HTR-8/SVneo (cell line): Measurements from ENCODE around the gene SEC24B.

Source experiments
- DNase-seq: peaks from one replicate; pipeline ENCODE4 v3.0.0; 2011; ENCODE audit warnings: low spot score, mixed read lengths; ENCODE audit not compliant: insufficient read length
- FAIRE-seq: peaks from 2 replicates; lab custom pipeline; 2011; peaks lifted over from hg19 to GRCh38; lab: Jason Lieb, UNC

SEC24B gene

DNA sequence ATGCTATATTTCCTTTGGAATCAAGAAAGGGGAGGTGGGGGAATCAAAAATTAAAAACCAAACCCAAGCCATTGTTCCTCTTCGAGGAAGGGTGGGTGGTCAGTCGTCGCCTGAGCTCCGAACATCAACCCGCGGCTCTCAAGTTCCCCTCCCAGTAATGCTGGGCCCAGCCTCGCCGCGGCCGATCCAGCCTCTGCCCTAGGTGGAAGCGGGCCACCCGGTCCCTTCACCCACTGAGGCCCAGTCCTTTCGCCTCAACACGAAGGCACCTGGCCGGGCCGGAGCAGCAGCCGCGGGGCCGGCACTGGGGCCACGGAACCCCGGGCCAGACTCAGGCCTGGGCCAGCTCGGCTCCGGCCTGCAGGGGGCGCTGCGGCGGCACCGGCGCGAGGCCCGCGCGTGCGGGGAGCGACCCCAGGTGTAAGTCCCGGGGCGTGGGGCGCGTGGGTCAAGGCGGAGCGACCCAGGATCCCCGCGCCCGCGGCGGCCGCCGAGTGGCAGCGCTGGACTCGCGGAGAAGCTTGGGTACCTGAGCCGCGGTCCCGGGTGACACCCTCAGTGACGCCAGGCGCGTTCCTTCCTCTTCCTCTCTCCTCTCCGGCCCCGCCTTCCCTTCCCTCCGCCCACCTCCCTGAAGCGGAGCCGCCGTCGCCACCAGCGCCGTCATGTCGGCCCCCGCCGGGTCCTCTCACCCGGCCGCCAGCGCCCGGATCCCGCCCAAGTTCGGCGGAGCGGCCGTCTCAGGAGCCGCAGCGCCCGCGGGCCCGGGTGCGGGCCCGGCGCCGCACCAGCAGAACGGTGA, at the start of gene SEC24B:
Gene SEC24B, plus strand, starts transcription at position 611 of the 802 bp plus-strand sequence. Its CDS starts 55 bp downstream, at position 666.
- FAIRE-seq = peak; percentile 81

DNA sequence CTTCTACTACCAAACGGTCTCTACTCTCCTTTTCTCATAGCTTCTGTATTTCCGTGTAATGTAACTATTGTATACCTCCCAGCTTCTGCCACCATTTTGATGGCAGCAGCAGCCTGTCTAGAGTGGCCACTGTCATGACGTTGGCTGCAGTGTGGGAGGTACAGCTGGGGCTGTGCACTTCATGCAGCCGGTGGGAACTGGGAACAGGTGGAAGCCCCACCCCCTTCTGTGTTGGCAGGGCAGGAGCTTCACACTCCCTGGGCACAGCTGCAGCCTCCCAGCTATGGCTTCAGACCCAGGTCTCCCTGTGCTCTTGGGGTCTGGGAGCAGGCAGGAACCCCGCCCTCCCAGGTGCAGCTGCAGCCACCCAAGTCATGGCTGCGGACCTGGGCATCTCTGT, 49.8 kb upstream of the SEC24B start:
- DNase-seq (no peak), FAIRE-seq (no peak)

More for the DNA sequence above, at the start of gene SEC24B:
- DNase-seq = peak; percentile 66

DNA sequence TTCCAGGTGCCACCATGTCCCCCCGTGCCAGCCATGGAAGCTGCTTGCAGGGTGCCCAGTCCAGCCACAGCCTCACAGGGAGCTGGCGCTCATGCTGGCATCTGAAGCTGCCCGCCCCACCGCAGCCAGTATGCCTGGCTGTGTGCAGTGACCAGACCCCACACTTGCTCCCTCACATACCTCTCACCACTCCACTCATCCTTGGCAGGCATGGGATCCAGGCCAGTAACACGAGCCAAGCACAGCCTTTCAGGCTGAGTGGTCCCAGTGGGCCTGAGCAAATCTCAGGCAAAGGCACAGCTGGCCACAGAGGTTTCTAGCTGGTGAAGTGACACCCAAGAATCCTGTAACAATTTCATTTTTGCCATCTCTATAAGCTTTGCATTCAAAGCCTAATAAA, 48.4 kb upstream of the SEC24B start:
- DNase-seq (no peak), FAIRE-seq (no peak)

DNA sequence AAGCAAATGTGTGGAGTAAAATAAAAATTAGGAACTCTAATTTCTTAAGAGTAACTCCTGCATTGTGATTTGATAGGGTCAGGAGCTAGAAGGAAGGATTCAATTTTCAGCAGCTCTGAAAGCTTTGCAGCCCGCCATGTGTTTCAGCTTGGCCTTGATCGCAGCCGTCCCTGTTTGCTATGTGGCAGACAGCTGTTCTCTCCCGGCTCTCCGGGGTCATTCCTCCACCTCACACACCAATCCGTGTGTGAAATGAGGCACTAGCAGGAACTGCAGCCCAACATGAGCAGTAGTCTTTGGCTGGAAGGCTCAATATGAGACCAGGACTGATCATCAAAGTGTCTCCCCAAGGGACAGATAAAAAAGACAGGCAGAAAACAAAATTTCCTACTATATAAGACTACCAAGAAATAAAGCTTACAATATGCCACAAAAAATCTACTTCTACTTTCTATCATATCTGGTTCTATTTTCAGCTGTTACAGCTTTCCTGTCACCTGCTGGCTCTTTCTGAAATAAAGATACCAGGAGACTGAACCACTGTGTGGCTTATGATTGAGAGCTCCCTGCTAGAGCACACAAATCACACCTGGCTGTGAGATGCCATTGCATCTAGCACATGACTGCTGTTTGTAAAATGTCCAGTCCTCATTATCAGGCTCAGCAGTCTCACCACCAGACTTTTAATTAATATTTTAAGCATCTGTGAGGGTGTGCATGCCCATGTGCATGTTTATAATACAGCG, 44.1 kb upstream of the SEC24B start:
- DNase-seq = no peak
- no peak for FAIRE-seq

DNA sequence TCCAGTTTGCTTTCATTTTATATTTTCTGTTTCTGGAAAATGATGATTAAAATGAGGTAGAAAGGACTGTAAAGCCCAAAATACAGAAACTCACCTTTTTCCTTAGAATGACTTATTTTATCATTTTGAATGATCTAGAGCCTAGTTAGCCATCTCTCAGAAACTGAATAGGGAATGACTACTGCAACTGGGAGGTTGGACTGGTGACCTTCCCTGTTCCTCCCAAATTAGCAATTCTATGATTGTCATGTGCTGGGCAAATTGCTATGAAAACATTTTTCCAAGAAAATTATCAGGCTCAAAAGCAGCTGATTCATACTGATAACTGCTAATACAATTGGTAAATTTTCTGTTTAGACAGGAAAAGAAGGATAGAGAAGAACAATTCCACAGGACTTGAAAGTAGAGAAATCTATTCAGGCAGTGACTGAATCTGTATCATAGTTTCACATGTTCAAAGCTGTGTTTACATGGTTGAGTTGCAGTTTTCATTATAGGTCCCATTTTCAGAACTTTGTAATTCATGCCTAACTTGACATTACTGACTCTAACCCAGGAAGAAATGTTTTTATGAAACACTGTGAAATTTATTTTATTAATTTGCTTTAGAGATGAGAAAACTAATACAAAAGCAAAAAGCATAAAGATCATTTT, 43.4 kb upstream of the SEC24B start:
- no peak for FAIRE-seq
- no peak for DNase-seq

DNA sequence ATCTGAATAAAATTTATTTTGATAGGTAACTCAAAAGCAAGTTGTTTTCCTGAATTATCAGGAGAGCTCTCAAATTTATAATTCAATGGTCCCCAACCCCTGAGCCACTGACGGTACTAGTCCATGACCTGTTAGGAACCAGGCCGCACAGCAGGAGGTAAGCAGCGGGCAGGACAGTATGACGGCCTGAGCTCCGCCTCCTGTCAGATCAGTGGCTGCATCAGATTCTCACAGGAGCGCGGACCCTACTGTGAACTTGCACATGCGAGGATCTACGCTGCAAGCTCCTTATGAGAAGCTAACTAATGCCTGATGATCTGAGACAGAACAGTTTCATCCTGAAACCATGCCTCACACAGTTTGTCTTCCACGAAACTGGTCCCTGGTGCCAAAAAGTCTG, 37.9 kb upstream of the SEC24B start:
- no peak for FAIRE-seq
- DNase-seq = no peak

DNA sequence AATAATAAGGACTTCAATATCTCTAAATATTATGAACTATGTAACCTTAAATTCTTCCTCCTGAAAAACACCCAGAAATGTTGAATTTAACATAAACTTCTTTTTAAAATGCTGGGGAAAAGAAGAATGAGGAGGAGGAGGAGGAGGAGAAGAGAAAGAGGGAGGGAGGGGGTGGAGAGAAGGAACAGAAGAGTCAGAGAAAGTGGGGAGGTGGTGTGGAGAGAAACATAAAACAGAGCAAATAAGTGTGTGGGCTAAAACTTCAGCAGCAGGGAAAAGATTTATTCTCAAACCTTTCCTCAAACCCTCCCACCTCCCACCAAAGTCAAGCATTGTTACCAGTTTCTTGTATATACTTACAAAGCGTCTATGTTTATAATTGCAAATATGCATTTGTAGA, 34.7 kb upstream of the SEC24B start:
- FAIRE-seq (no peak), DNase-seq (no peak)

DNA sequence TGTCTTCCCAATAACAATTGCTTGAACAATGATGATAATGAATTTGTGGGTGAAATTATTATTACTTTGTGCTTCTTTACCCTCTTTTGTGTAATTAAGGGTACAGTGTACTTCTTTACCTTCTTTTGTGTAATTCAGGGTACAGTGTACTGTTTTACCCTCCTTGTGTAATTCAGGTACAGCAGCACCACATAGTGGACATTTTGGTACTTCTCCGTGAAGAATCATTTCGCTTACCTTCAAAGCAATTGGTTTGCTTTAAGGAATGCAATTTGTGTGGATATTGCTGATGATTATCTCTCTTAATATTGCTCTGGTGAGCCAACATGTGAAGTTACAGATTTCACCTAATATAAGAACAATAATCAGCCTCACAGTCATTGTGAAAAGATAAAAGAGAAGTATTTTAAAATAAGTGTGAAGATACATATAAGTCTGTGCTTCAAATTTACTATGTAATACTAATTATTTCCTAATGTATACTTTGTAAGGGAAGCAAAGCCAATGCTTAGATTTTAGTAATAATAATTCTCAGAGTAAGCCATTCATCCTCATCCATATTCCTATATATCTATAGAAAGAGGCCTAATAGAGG, 27.2 kb upstream of the SEC24B start:
- FAIRE-seq = peak; percentile 71

DNA sequence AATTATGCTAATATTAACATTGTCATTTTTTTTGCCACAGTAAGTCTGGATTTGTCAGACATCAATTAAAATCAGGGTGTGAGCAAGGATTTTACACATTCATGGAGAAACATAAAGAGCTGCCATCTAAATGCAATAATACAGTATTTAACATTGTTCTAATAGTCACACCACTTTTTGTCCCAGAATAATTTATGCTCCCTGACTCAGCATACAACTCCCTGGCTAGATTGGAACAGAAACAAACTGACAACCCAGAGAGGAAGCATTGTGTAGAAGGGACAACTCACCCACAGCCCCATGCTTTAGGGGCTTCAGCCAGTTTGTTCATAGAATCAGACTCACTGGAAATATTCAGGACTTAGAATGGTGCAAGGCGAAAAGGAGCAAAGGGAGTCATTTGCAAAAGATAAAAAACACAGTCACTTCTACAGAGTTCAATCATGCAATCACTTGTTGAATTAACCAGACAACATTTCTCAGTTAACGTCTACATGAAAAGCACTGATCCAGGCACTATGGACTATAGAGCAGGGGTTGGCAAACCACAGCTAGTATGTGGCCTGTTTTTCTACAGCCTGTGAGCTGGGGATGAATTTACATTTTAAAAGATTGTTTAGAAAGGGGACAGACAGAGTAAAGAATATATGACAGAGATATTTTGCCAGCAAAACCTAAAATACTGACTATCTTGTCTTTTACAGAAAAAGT, 26.4 kb upstream of the SEC24B start:
- DNase-seq = no peak
- FAIRE-seq = no peak

More for the DNA sequence above, 27.2 kb upstream of the SEC24B start:
- peak; percentile 57 for DNase-seq

DNA sequence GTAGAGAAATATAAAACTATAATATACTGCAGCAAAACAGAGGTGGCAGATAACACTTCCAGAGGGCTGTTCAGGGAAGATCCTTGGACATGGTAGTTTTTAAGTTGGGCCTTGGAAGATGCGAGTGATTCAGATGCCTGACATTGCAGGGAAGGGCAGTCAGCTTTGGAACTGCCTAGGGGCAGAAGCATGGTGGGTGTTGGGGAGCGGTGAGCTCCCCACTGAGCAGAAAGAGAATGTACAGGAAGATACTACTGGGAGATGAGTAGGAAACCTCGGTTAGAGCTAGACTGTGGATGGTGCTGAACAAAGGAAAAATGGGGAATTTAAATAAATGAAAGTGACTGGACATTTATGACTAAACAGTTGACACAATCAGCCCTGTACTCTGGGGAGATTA, 24.9 kb upstream of the SEC24B start:
- peak; percentile 36 for FAIRE-seq
- no peak for DNase-seq

DNA sequence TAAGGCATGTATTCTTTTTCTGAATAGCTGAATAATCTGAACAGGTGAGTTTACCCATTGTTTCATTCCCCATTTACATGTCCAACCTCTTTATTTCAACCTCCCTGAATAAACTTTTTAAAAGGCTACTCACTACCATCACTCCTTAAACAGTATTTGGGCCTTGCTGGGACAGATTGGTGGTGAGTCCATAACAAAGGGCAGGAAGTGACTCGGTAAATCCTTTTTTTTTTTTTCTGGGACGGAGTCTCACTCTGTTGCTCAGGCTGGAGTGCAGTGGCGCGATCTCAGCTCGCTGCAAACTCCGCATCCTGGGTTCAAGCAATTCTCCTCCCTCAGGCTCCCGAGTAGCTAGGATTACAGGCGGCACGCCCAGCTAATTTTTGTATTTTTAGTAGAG, 23.4 kb upstream of the SEC24B start:
- FAIRE-seq (no peak), DNase-seq (no peak)

DNA sequence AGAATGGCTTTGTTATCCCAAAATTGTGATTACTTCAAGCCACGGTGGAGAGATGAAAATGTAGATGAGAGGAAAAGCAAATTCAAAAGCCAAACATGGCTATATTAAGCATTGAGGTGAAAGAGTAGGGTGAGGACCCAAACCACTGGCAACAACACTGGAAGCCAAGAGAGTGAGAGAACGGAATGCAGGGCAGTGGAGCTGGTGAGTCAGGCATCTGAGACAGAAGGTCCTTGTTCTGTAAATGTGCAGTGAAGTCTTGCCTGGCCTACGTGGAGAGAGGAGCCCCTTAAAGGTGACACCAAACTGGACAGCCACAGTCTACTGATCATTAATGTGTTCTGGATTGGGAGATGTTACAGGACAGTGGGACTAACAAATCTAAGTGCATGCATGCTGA, 22.8 kb upstream of the SEC24B start:
- FAIRE-seq (no peak), DNase-seq (no peak)

DNA sequence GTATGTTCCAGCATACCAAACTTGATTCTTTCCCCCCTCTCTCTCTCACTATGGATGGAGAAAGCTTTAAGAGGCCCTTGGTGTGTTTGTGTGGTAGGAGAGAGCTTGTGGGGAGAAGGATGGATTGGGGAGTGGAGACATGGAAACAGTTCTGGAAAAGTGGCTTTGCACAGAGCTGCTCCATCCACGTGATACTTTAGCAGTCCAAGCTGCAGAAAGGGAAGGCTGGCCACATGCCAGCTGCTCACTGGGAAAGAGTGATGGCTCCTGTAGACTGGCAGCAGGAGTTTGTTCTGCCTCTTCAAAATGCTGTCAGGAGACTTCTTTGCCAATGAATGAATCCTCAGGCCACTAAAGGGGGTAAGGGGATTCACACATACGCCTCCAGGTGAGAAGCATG, 21.7 kb upstream of the SEC24B start:
- FAIRE-seq (no peak), DNase-seq (no peak)

DNA sequence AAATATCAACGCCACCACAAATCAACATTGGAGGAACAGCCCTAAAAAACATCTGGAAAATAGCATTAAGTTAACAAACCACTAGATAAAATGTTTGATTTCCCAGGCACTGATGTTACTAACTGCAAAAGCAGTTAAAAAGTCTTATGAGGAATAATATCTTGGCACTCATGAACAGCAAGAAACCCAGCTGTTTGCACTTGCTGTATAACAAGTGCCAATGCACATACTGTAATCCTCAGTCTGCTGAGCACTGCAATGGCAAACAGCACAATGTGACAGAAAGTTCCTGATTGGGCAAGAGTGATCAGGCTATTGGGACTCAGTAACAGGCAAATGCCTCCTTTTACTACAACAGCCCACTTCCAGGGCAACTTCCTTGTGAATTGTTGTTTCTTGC, 20.8 kb upstream of the SEC24B start:
- FAIRE-seq = no peak

DNA sequence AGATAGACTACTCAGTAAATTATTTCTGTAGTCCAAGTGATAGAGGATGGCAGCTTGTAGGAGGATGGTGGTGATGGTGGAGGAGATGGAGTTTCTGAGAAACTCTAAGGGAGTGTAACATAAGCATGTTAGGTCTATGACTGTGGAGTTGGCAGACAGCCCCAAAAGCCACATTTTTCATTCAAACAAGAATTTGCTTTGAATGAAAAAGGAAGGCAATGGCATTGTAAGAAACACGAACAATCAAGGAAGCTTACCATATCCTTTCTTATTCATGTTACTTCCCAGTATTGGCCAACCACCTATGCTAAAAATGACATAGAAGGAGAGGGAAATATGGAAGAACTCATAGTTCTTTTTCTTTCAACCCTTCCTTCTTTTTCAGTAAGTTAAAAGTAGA, 18.7 kb upstream of the SEC24B start:
- DNase-seq (no peak), FAIRE-seq (no peak)

More for the DNA sequence above, 20.8 kb upstream of the SEC24B start:
- DNase-seq = no peak

DNA sequence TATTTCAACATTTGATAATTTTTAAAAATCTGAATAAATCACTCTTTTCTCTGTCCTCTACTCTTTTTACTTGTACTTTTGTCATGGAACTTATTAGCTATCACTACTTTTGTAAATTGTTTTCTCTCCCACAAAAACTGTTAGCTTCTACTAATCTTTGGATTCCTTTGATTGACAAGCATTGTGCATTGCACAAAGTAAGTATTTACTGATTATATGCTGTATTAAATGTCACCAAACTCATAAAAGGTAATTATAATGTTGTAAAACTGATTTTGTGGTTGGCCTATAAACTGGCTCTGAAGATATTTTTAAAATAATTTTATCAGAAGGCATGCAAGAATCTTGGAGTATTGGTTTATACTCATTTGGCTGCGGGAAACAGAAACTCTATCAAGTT, 15.0 kb upstream of the SEC24B start:
- DNase-seq = no peak
- FAIRE-seq = no peak

DNA sequence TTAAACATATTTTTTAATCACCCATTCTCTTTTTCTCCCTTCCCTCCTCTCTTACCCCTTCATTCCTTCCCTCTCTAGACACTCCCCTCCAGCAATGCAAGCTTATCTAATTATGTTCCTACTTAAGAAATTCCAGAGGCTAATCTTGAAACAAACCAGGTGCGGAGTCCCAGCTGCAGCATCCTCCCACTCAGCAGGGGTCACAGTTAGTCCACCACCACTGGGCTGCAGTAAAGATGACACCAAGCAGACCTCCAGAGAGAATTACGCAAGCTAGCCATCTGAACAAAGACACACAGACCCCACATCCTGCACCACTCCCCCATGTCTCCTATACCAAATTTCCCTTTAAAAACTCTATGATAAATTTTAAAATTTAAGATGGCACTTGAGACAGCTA, 13.9 kb upstream of the SEC24B start:
- FAIRE-seq (no peak), DNase-seq (no peak)

DNA sequence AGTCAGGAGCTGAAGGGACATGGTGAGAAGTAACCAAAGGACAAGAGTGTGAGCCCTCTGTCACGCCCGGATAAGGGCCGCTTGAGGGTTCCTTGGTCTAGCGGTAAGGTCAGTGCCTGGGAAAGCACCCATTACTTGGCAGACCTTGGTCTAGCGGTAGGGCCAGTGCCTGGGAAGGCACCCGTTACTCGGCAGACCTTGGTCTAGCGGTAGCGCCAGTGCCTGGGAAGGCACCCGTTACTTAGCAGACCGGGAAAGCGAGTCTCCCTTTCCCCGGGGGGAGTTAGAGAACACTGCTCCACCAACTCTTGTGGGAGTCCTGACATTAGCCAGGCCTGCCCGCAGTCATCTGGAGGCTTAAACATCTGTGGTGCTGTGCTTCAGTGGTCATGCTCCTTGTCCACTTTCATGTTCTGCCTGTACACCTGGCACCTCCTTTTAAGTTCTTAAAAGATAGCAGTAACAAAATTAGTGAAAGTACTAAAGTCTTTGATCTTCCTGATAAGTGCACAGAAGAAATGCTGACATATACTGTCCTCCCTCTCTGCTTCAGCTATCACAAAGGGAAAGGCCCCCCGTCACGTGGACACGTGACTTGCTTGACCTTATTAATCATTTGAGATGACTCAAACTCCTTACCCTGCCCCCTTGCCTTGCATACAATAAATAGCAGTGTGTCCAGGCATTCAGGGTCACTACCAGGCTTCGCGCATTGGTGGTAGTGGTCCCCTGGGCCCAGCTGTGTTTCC, 9.3 kb upstream of the SEC24B start:
- DNase-seq = no peak
- no peak for FAIRE-seq

DNA sequence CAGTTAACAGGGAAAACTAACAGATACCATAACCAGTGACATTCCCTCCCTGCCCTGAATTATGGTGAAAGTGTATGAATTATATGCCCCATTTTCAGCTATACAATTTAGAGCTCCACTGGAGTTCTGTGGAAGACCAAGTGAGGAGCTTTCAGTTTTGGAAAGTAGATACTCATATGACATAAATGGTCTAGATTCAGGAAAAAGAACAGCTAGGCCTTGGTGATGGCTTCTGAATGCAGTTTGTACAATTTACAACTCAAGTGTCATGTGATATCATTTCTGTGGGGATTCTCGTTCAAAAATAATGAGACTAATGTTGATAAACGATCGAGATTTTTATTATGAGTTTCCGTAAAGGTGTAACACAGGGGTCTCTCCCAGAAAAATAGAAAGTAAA, 8.2 kb upstream of the SEC24B start:
- FAIRE-seq = no peak
- DNase-seq = no peak
